Karpas-422 (cell line): ENCODE measurements around the gene SAMD14. TPM values are rescaled to one million over a fixed set of nuclear protein-coding genes. Genes with fewer than 3 reads are reported as not detected.
"Not testable (repeated sequence)": the region's sequence is repeated elsewhere in the genome, so short reads cannot be mapped to it uniquely, and the experiment has no call there.

Source experiments
- DNase-seq: peaks from one replicate; pipeline ENCODE4 v3.0.0-alpha.2; 2015
- H2AFZ ChIP-seq: fragments of 200-600 bp; sonication (generic); 2 replicates; pipeline ENCODE4 v1.6.1; 2014; ENCODE audit warnings: antibody characterized with exemption, low read length, mixed read lengths
- H3K27ac ChIP-seq: fragments of 200-600 bp; sonication (generic); 2 replicates; pipeline ENCODE4 v1.5.1; 2014; ENCODE audit warnings: mild to moderate bottlenecking, low read length, moderate library complexity
- H3K27me3 ChIP-seq: fragments of 200-600 bp; sonication (generic); 2 replicates; pipeline ENCODE4 v1.6.1; 2014; ENCODE audit warnings: low read length, mixed read lengths
- H3K36me3 ChIP-seq: fragments of 200-600 bp; sonication (generic); 2 replicates; pipeline ENCODE4 v1.6.1; 2014; ENCODE audit warnings: low read length, mixed read lengths; ENCODE audit not compliant: insufficient read depth
- H3K4me1 ChIP-seq: fragments of 200-600 bp; sonication (generic); 2 replicates; pipeline ENCODE4 v1.6.1; 2014; ENCODE audit warnings: mild to moderate bottlenecking, low read length, mixed read lengths
- H3K4me2 ChIP-seq: fragments of 200-600 bp; sonication (generic); 2 replicates; pipeline ENCODE4 v1.6.1; 2014; ENCODE audit warnings: low read length, low read depth, mild to moderate bottlenecking; ENCODE audit not compliant: poor library complexity, severe bottlenecking
- H3K4me3 ChIP-seq: fragments of 200-600 bp; sonication (generic); 2 replicates; pipeline ENCODE4 v1.5.1; 2014; ENCODE audit warnings: mild to moderate bottlenecking, antibody characterized with exemption, low read length, mixed read lengths
- H3K79me2 ChIP-seq: fragments of 200-600 bp; sonication (generic); 2 replicates; pipeline ENCODE4 v1.6.1; 2014; ENCODE audit warnings: mild to moderate bottlenecking, low read length, mixed read lengths
- H3K9ac ChIP-seq: fragments of 200-600 bp; sonication (generic); 2 replicates; pipeline ENCODE4 v1.6.0; 2014; ENCODE audit warnings: low read length
- H3K9me2 ChIP-seq: fragments of 200-600 bp; sonication (generic), shearing (Covaris generic); replicated peaks from 2 replicates; pipeline ENCODE4 v1.6.0; 2014; ENCODE audit warnings: mild to moderate bottlenecking, low read length, moderate library complexity; ENCODE audit not compliant: insufficient read depth
- H3K9me3 ChIP-seq: fragments of 300-700, 200-600 bp; sonication (generic); 2 replicates; pipeline ENCODE4 v1.6.1; 2014; ENCODE audit warnings: low read length, mixed read lengths
- H4K20me1 ChIP-seq: fragments of 200-600 bp; sonication (generic); 2 replicates; pipeline ENCODE4 v1.6.1; 2014; ENCODE audit warnings: mild to moderate bottlenecking, antibody characterized with exemption, low read length, low read depth; ENCODE audit not compliant: insufficient read depth
- total RNA-seq: library from RNA; depleted of rRNA; stranded (reverse); fragments of >200 nt; shearing (Covaris generic); gene quantifications from 2 replicates; pipeline ENCODE4 v1.2.3, GENCODE V29; 2014; ENCODE audit warnings: low replicate concordance; rRNA removed

Gene SAMD14
- total RNA-seq, 1 experiment from 2014 or later = not detected

DNA sequence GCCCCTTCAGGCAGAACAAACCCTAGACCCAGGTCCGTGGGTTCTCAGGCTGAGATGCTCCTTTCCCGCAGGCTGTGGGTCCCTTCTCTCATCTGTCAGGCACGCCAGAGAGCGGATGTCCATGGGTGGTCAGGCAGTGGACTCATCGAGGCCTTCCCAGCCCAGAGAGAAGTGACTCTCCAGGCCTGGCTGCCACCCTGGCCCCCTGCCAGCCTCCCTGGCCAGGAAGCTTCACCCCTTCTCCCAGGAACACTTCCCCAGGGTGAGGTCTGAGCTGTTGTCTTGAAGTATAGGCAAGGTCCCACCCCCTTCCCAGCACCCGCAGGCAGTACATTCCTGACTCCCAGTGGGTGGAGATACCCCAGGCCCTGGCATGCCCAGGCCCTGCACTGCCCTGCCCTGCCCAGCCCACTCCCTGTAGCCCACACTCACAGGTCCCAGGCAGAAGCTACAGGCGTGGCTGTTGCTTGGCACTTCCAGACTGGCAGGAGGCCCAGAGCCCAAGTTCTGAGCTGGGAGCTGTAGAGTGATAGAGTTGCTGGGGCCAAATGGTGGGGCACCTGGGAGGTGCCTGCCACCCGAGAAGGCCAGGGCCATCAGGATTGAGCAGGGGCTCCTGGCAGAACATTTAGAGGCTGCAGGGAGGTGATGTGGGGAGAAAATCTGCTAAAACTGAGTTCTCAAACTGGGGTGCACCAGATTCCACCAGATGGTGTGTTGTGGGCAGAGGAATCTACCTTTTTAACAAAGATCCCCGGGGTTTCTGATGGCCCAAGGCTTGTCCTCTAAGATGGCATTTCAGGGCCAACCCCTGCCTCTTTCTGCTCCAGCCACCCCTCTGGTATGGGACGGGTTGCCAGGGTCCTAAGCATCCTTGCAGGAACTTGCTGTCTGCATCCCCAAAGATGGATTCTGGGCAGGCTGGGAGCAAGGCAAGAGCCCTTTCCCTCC lies 67.4 kb downstream of the SAMD14 start:
- H3K9me2 ChIP-seq = no peaks in the 10 kb centered on the region
- no peak for DNase-seq
- no peaks in the 10 kb centered on the region for H3K79me2 ChIP-seq
- H3K4me2 ChIP-seq = no peak overlapping the region
- H3K4me3 ChIP-seq = no peak overlapping the region
- H3K27ac ChIP-seq = no peak overlapping the region
- no peaks in the 10 kb centered on the region for H3K9me3 ChIP-seq
- H3K9ac ChIP-seq = no peak overlapping the region
- peaks cover 22% of the 10 kb centered on the region for H3K4me1 ChIP-seq
- no peak overlapping the region for H2AFZ ChIP-seq
- no peaks in the 10 kb centered on the region for H3K27me3 ChIP-seq
- H3K36me3 ChIP-seq = no peaks in the 10 kb centered on the region
- H4K20me1 ChIP-seq = 0 out of 2 replicates have a peak, but pooled peaks cover 3% of the 10 kb centered on the region

- H3K27ac ChIP-seq, H2AFZ ChIP-seq, H3K4me2 ChIP-seq, H3K9me3 ChIP-seq, H3K79me2 ChIP-seq, H3K4me3 ChIP-seq, H3K9ac ChIP-seq, DNase-seq, H3K9me2 ChIP-seq, H3K36me3 ChIP-seq, H4K20me1 ChIP-seq, H3K27me3 ChIP-seq: not testable (repeated sequence)
- H3K4me1 ChIP-seq = peaks cover 25% of the 10 kb centered on the region
Observed at GRCh38 chr17:50061713-50062045, 68.3 kb downstream of the SAMD14 start.

GRCh38 chr17:50060951-50061712 lies 68.8 kb downstream of the SAMD14 start:
- no peak overlapping the region for H3K9ac ChIP-seq
- no peak overlapping the region for H3K4me3 ChIP-seq
- no peaks in the 10 kb centered on the region for H3K36me3 ChIP-seq
- H3K9me3 ChIP-seq = no peaks in the 10 kb centered on the region
- H3K4me2 ChIP-seq = no peak overlapping the region
- H3K9me2 ChIP-seq = no peaks in the 10 kb centered on the region
- H3K4me1 ChIP-seq = peaks cover 31% of the 10 kb centered on the region
- no peak overlapping the region for H3K27ac ChIP-seq
- 0 out of 2 replicates have a peak, but pooled peaks cover 3% of the 10 kb centered on the region for H4K20me1 ChIP-seq
- no peak for DNase-seq
- H2AFZ ChIP-seq = no peak overlapping the region
- H3K27me3 ChIP-seq = no peaks in the 10 kb centered on the region
- no peaks in the 10 kb centered on the region for H3K79me2 ChIP-seq

Other genes with a start within 250 kb of the SAMD14 start
- gene DLX4, start 161.0 kb downstream of the SAMD14 start, total RNA-seq = not detected in 2 replicates
- 0.22 TPM in 1 of 2 replicates, not detected in the other for gene DLX3, start 134.9 kb downstream of the SAMD14 start, total RNA-seq
- gene ITGA3, start 74.0 kb downstream of the SAMD14 start, total RNA-seq = 1.0 and 1.6 TPM in 2 replicates
- not detected in 2 replicates for gene PDK2, start 34.8 kb downstream of the SAMD14 start, total RNA-seq
- gene PPP1R9B, start 20.5 kb upstream of the SAMD14 start, total RNA-seq = 41.0 and 106 TPM in 2 replicates
- not detected in 2 replicates for gene SGCA, start 35.8 kb upstream of the SAMD14 start, total RNA-seq
- not detected in 2 replicates for gene COL1A1, start 71.5 kb upstream of the SAMD14 start, total RNA-seq
- gene TMEM92, start 144.3 kb upstream of the SAMD14 start, total RNA-seq = not detected in 2 replicates
- gene XYLT2, start 216.0 kb upstream of the SAMD14 start, total RNA-seq = 11.4 and 30.4 TPM in 2 replicates
- 22.3 and 48.6 TPM in 2 replicates for gene MRPL27, start 243.0 kb upstream of the SAMD14 start, total RNA-seq
- 10.6 and 18.8 TPM in 2 replicates for gene EME1, start 243.1 kb upstream of the SAMD14 start, total RNA-seq